ENCODE results near the gene CLEC14A. TPM values are rescaled to one million over a fixed set of nuclear protein-coding genes. Genes with fewer than 3 reads are reported as not detected.

CLEC14A gene
- polyA plus RNA-seq, 2 of the 4 experiments (the other 2 are of a cell fraction): not detected

- Histone ChIP-seq H3K9me3 (no peaks in the 10 kb centered on the region), H3K4me2 (no peak overlapping the region), H3K4me3 (no peak overlapping the region), H3K4me1 (no peaks in the 10 kb centered on the region), H3K27ac (no peak overlapping the region)
- TF ChIP-seq PBX3 (IDR thresholded peaks at IDR 0.05) (no peak), FOSL2 (IDR thresholded peaks at IDR 0.05) (no peak), FOSL2 (CRISPR knock-in tag; IDR thresholded peaks at IDR 0.05) (peak; percentile 54; the same call in 1 of the 2 replicates)
- ATAC-seq (no peak), FAIRE-seq (no peak), DNase-seq (ENCODE audit: low read depth in 1 of 2, low spot score in 1 of 2) (no peak)
- ChIA-PET CTCF (no interaction called here), POLR2A (no interaction called here)
- 3% methylated on average over 2 of the region's 2 CpGs for WGBS (ENCODE audit: missing lambda C conversion rate)
Observed at GRCh38 chr14:38257507-38257906, 1.6 kb upstream of the CLEC14A start.

GRCh38 chr14:38256533-38256840 is 594 bp upstream of the CLEC14A start:
- H3K27ac ChIP-seq: no peak overlapping the region
- H3K4me1 ChIP-seq: no peaks in the 10 kb centered on the region
- POLR2A ChIA-PET: no interaction called here
- TF ChIP-seq TFCP2L1 (CRISPR knock-in tag; IDR thresholded peaks at IDR 0.05) (no peak), EP300 (IDR thresholded peaks at IDR 0.05) (no peak), RARB (CRISPR knock-in tag; IDR thresholded peaks at IDR 0.05) (no peak), MAZ (IDR thresholded peaks at IDR 0.05; ENCODE audit: borderline replicate concordance, low read depth, low read length) (no peak), JUNB (IDR thresholded peaks at IDR 0.05) (no peak), ZNF302 (CRISPR knock-in tag; IDR thresholded peaks at IDR 0.05) (no peak), MAX (IDR thresholded peaks at IDR 0.05) (no peak), FOXS1 (CRISPR knock-in tag; IDR thresholded peaks at IDR 0.05) (no peak), CTCF (IDR thresholded peaks at IDR 0.05) (no peak), CHD2 (IDR thresholded peaks at IDR 0.05; ENCODE audit: low read length, partially characterized antibody) (no peak), RAD21 (conservative IDR thresholded peaks at IDR 0.05 in 1 of 2, IDR thresholded peaks at IDR 0.05 in 1 of 2) (no peak), ESRRA (IDR thresholded peaks at IDR 0.05; ENCODE audit: borderline replicate concordance, low read length) (no peak), PBX3 (IDR thresholded peaks at IDR 0.05) (no peak), GATA3 (IDR thresholded peaks at IDR 0.05; ENCODE audit: borderline replicate concordance) (no peak), SREBF2 (IDR thresholded peaks at IDR 0.05) (no peak), HES2 (IDR thresholded peaks at IDR 0.05) (no peak), HOXB5 (CRISPR knock-in tag; IDR thresholded peaks at IDR 0.05) (no peak), RCOR1 (IDR thresholded peaks at IDR 0.05; ENCODE audit: low read depth, low read length) (no peak)
- FAIRE-seq (no peak), DNase-seq (ENCODE audit: low read depth in 1 of 2, low spot score in 1 of 2) (no peak), ATAC-seq (no peak)
- CTCF ChIA-PET: no interaction called here
- 57% methylated on average over 5 of the region's 5 CpGs for WGBS (ENCODE audit: missing lambda C conversion rate)
- H3K4me2 ChIP-seq: no peak overlapping the region
- no peak overlapping the region for H3K4me3 ChIP-seq
- H3K9me3 ChIP-seq: no peaks in the 10 kb centered on the region

GRCh38 chr14:38255408-38255672 is 553 bp downstream of the CLEC14A start:
- CTCF ChIA-PET: no interaction called here
- no peak overlapping the region for H3K27ac ChIP-seq
- H3K4me1 ChIP-seq: no peaks in the 10 kb centered on the region
- FAIRE-seq (no peak), DNase-seq (ENCODE audit: low read depth in 1 of 2, low spot score in 1 of 2) (peak in 1 of 2 experiments; percentile 2), ATAC-seq (peak in 1 of 2 experiments; percentile 63; a peak in 3 of 6 replicates)
- H3K4me2 ChIP-seq: no peak overlapping the region
- no peak overlapping the region for H3K4me3 ChIP-seq
- H3K9me3 ChIP-seq: no peaks in the 10 kb centered on the region
- POLR2A ChIA-PET: no interaction called here
- TF ChIP-seq CTCF (IDR thresholded peaks at IDR 0.05) (no peak), EP300 (IDR thresholded peaks at IDR 0.05) (no peak), GATA3 (IDR thresholded peaks at IDR 0.05; ENCODE audit: borderline replicate concordance) (no peak), EHMT2 (IDR thresholded peaks at IDR 0.05; ENCODE audit: low read depth) (no peak), RNF2 (IDR thresholded peaks at IDR 0.05; ENCODE audit: borderline replicate concordance, low read depth) (no peak), ZC3H11A (IDR thresholded peaks at IDR 0.05) (no peak), POLR2AphosphoS2 (conservative IDR thresholded peaks at IDR 0.05; ENCODE audit: low read length) (no peak), BCL3 (IDR thresholded peaks at IDR 0.05) (no peak), NFE2L2 (conservative IDR thresholded peaks at IDR 0.05; ENCODE audit: low read length) (no peak), NR3C1 (IDR thresholded peaks at IDR 0.05) (no peak), RAD21 (conservative IDR thresholded peaks at IDR 0.05 in 1 of 2, IDR thresholded peaks at IDR 0.05 in 1 of 2) (no peak), HEYL (CRISPR knock-in tag; IDR thresholded peaks at IDR 0.05) (no peak)
- 40% methylated on average over 3 of the region's 29 CpGs for WGBS (ENCODE audit: missing lambda C conversion rate)

Data from A549 (cell line).